GM10266 (cell line): ENCODE results near the gene PKDCC.

Source experiments
- DNase-seq: peaks from one replicate; pipeline ENCODE4 v3.0.0; 2012; ENCODE audit errors: extremely low spot score
- TF ChIP-seq, protein P1 (sequence below): IDR thresholded peaks from 2 replicates; pipeline ENCODE4 v1.5.1; 2012; ENCODE audit warnings: mild to moderate bottlenecking, low read depth; ENCODE audit not compliant: control insufficient read depth, insufficient read depth; ENCODE audit errors: missing control alignments

PKDCC gene

DNA sequence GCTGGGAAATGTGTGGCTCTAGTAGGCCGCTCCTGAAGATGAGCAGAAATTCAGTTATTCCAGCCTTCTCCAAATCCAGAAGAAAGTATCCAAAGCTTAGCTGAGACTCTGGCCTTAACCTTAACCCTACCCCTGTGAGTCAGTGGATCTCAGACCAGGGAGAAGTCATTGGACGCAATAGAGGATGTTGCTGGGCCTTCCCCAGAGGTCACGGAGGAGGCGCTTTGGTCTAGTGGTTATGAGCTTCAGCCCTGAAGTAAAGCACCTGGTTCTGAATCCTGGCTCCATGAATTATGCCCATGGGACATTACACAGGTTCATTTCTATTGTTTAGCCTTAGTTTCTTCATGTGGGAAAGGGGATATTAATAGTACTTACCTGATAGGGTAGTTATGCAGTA is 24.0 kb downstream of the PKDCC start:
- no peak for DNase-seq

DNA sequence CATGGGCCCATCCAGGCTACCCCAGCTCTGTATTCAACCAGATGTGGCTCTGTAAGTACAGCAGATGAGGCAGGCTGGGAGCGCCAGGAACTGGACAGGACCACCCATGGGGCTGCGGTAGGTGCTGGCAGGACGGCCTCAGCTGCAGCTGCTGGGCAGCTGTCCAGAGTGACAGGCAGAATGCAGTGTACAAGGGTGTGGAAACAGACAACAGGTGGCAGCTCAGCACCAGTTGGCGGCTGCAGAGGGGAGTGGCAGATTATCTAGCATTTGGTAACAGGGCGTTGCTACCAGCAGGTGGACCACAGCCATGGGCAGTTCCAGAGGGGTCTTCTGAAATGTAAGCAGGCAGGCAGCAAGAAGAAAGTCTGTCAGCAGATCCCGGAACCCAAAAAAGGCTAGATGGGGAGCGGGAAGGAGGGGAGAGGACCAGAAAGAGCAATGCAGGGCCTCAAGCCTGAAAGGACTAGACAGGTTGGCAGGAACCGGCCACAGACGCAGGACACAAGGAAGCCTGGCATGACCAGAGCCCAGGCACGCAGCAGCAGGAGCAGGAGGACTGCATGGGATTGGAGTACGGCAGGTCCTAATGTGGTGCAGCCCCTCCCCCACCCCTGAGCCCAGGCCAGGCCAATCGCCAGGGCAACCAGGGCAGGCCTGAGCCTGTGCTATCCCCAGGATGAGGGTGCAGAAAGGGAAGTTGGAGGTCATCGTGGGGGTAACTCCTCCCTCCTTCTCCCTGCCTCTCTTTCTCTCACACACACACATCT is 24.7 kb downstream of the PKDCC start:
- TF ChIP-seq, protein P1, sequence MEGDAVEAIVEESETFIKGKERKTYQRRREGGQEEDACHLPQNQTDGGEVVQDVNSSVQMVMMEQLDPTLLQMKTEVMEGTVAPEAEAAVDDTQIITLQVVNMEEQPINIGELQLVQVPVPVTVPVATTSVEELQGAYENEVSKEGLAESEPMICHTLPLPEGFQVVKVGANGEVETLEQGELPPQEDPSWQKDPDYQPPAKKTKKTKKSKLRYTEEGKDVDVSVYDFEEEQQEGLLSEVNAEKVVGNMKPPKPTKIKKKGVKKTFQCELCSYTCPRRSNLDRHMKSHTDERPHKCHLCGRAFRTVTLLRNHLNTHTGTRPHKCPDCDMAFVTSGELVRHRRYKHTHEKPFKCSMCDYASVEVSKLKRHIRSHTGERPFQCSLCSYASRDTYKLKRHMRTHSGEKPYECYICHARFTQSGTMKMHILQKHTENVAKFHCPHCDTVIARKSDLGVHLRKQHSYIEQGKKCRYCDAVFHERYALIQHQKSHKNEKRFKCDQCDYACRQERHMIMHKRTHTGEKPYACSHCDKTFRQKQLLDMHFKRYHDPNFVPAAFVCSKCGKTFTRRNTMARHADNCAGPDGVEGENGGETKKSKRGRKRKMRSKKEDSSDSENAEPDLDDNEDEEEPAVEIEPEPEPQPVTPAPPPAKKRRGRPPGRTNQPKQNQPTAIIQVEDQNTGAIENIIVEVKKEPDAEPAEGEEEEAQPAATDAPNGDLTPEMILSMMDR: no peak
- no peak for DNase-seq

More for the DNA sequence above, 24.0 kb downstream of the PKDCC start:
- TF ChIP-seq, protein P1: no peak

DNA sequence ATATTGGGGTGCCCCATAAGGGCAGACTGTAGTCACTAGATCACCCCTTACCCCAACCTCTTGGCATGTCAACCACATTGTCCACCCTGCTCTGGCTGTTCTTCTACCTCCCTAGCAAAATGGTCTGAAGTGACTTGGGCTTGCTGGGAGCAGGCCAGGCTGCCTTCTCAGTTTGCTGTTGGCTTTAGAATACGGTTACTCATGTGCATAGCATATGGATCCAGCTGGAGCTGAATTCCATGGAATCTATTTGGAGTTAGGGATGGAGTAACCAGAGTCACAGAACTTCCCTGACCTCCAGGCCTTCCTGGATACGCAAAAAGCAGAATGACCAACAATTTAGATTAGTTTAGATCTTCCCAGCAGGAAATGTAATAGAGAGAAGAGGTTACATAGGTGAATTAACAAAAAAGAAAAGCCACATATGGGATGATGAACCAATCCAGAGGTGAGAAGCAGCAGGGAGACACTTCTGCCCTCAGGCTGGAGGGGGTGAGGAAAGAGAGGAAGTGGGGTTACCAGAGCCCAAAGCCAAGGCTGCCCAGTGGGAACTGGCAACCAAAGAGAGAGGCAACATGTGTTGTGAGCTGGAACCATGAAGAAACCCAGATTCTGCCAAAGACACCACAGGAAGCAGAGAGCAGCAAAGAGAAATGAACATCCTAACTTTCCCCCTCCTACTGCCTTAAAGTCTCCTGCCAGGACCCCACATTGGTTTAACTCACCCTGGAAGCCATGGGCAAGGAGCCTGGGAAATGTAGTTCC is 26.1 kb downstream of the PKDCC start:
- DNase-seq: no peak
- TF ChIP-seq, protein P1: no peak

DNA sequence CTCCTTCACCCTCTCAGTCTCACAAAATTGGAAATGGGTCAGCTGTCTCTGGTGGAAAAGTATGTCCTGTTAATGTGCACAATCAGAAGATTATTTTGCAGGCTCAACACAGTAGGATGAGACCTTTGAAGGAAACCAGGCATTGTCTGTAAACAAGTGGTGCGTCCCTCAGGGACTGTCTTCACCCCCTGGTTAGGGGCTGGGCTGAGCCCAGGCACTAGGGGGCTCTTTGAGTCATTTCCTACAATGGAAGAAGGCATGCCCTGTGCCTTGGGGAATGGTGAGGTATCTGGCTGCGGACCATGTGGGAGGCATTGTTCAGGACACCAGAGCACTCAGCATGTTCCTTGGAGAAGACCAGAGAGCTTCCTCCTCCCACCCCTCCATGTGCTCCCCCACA is 26.8 kb downstream of the PKDCC start:
- TF ChIP-seq, protein P1: no peak
- DNase-seq: no peak

DNA sequence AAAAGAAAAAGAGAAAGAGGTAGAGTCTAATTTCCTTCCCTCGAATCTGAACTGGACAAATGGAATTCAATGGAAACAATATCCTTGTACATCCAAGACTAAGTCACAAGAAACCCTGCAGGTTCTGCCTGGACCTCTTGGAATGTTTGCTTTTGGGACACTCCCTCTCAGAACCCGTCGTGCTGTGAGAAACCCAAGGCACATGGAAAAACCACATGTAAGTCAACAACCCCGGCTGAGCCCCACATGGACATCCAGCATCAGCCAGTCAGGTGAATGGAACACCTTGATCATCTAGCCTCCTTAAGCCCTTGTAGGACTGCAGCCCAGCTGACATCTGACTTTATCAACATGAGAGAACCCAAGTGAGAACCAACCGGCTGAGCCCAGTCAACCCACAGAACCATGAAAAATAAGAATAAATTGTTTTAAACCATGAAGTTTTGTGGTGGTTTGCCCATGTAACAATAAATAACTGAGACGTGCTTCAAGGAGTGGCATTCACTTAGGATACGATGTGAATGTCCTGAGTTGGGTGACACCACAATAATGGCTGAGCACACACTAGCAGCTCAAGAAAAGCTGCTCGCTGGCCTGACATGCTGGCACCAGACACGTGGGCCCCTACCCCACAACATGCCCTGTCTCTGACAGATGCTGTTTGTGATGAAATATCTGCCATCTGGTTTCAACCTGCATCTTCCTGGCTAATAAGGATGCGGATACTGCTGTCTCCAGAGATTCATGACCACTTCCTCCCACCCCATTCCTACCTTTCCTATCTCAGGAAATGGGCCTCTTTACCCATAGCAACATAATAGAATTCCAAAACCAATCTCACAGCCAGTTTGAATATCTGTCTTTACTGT is 28.8 kb downstream of the PKDCC start:
- no peak for DNase-seq
- TF ChIP-seq, protein P1: no peak

DNA sequence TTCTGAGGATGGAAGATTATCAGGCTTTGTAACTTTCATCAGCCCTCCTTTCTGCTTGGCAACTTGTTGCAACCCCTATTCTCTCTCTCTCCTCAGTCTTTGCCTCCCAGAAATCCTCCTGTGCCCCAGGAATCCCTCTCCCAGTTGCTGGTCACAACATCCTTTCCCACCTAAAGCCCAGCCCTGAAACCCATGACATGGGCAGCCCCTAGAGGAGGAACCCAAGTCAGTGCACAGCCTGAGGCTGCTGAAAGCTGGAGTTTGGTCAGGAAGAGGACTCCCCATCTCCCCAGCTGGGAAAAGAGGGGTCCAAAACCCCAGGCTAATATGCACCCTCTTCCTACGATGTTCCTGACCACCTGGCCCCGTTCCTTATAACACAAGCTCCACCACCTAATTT is 29.5 kb downstream of the PKDCC start:
- TF ChIP-seq, protein P1: no peak

More for the DNA sequence above, 29.5 kb downstream of the PKDCC start:
- no peak for DNase-seq
